IMR-90 (cell line): ENCODE data around the gene C1orf159. TPM values are rescaled to one million over a fixed set of nuclear protein-coding genes. Genes with fewer than 3 reads are reported as not detected.

Experiments
- ATAC-seq: fragments of 200-7000 bp; cut with Tn5 transposase; 2 replicates; pipeline ENCODE4 v1.9.1; 2020; ENCODE audit warnings: low read depth, mild to moderate bottlenecking, moderate library complexity
- BruUV-seq: library from RNA; stranded (reverse); fragments of 400-500 nt; replicated peaks from 2 replicates; lab custom pipeline; 2021; lab: Mats Ljungman, UMichigan
- CTCF ChIA-PET: fragments of 300-600 bp; formaldehyde crosslinking; extraction: SDS; loops from one replicate; lab custom pipeline; 2021; ENCODE audit warnings: antibody characterized with exemption; lab: Yijun Ruan, JAX
- POLR2A ChIA-PET: fragments of 300-600 bp; sonication (Branson Sonifier 250); formaldehyde crosslinking; loops from one replicate; lab custom pipeline; 2022; ENCODE audit warnings: antibody characterized with exemption; ENCODE audit not compliant: unreplicated experiment; lab: Charles Lee
- DNase-seq: peaks from one replicate; pipeline ENCODE4 v3.0.0; 2013
- H2AFZ ChIP-seq: replicated peaks from 2 replicates; pipeline ENCODE3; 2013; ENCODE audit warnings: low read length, mild to moderate bottlenecking; ENCODE audit not compliant: poor library complexity
- H2AK5ac ChIP-seq: 2 replicates; pipeline ENCODE4 v1.6.1; 2013; ENCODE audit warnings: low read depth, low read length, inconsistent platforms
- H2AK9ac ChIP-seq: replicated peaks from 2 replicates; pipeline ENCODE3; 2013; ENCODE audit warnings: mild to moderate bottlenecking, low read depth, low read length, moderate library complexity; ENCODE audit not compliant: poor library complexity
- H2BK120ac ChIP-seq: 2 replicates; pipeline ENCODE4 v1.6.1; 2013; ENCODE audit warnings: low read depth, low read length, inconsistent platforms
- H2BK15ac ChIP-seq: 3 replicates; pipeline ENCODE4 v1.6.1; 2013; ENCODE audit warnings: low read depth, low read length, inconsistent platforms
- H2BK20ac ChIP-seq: 2 replicates; pipeline ENCODE4 v1.6.1; 2013; ENCODE audit warnings: low read depth, mild to moderate bottlenecking, inconsistent platforms, low read length, moderate library complexity
- H2BK5ac ChIP-seq: 2 replicates; pipeline ENCODE4 v1.6.1; 2013; ENCODE audit warnings: mild to moderate bottlenecking, low read depth, low read length, inconsistent platforms; ENCODE audit not compliant: poor library complexity, severe bottlenecking
- H3K14ac ChIP-seq: replicated peaks from 2 replicates; pipeline ENCODE4 v1.6.1; 2013; ENCODE audit warnings: low read depth, low read length, inconsistent platforms
- H3K18ac ChIP-seq: 2 replicates; pipeline ENCODE4 v1.6.1; 2013; ENCODE audit warnings: low read depth, low read length, control low read depth
- H3K23ac ChIP-seq: 2 replicates; pipeline ENCODE4 v1.6.1; 2013; ENCODE audit warnings: low read depth, low read length, inconsistent platforms
- H3K27ac ChIP-seq: 2 replicates; pipeline ENCODE4 v1.5.1; 2013; ENCODE audit warnings: mild to moderate bottlenecking, control low read depth, low read length; ENCODE audit not compliant: insufficient read depth
- H3K27me3 ChIP-seq: 2 replicates; pipeline ENCODE4 v1.6.1; 2013; ENCODE audit warnings: low read length; ENCODE audit not compliant: control insufficient read depth, insufficient read depth
- H3K36me3 ChIP-seq: 2 replicates; pipeline ENCODE4 v1.6.1; 2013; ENCODE audit warnings: low read length, mixed read lengths; ENCODE audit not compliant: control insufficient read depth, insufficient read depth
- H3K4ac ChIP-seq: 2 replicates; pipeline ENCODE4 v1.6.1; 2013; ENCODE audit warnings: low read depth, low read length, inconsistent platforms
- H3K4me1 ChIP-seq: 2 replicates; pipeline ENCODE4 v1.6.1; 2013; ENCODE audit warnings: low read length, mixed read lengths; ENCODE audit not compliant: control insufficient read depth, insufficient read depth
- H3K4me2 ChIP-seq: 2 replicates; pipeline ENCODE4 v1.6.1; 2013; ENCODE audit warnings: low read depth, mild to moderate bottlenecking, control low read depth, low read length, moderate library complexity
- H3K4me3 ChIP-seq: 2 replicates; pipeline ENCODE4 v1.5.1; 2013; ENCODE audit warnings: low read depth, mild to moderate bottlenecking, control low read depth, low read length, moderate library complexity; ENCODE audit not compliant: insufficient read depth
- H3K56ac ChIP-seq: 2 replicates; pipeline ENCODE4 v1.6.1; 2013; ENCODE audit warnings: low read length, inconsistent platforms; ENCODE audit not compliant: insufficient read depth; ENCODE audit errors: extremely low read depth
- H3K79me1 ChIP-seq, 2 experiments: 2 replicates each; pipeline ENCODE4 v1.6.1; 2013; ENCODE audit warnings: low read length in 2 of 2, inconsistent platforms in 1 of 2, low read depth in 1 of 2
- H3K9ac ChIP-seq: 2 replicates; pipeline ENCODE4 v1.6.1; 2013; ENCODE audit warnings: low read depth, low read length, control low read depth
- H3K9me1 ChIP-seq: 2 replicates; pipeline ENCODE4 v1.6.1; 2013; ENCODE audit warnings: low read length, inconsistent platforms; ENCODE audit not compliant: insufficient read depth
- H3K9me3 ChIP-seq: 2 replicates; pipeline ENCODE4 v1.6.1; 2013; ENCODE audit warnings: low read length; ENCODE audit not compliant: control insufficient read depth, insufficient read depth
- H4K20me1 ChIP-seq: 2 replicates; pipeline ENCODE4 v1.6.1; 2013; ENCODE audit warnings: low read length, inconsistent platforms; ENCODE audit not compliant: insufficient read depth
- H4K5ac ChIP-seq: 2 replicates; pipeline ENCODE4 v1.6.1; 2013; ENCODE audit warnings: mild to moderate bottlenecking, low read depth, low read length, control low read depth
- H4K8ac ChIP-seq, 2 experiments: 2 replicates each; pipeline ENCODE4 v1.6.1; 2013; ENCODE audit warnings: low read depth in 2 of 2, low read length in 2 of 2, control low read depth in 1 of 2, inconsistent platforms in 1 of 2
- H4K91ac ChIP-seq: 2 replicates; pipeline ENCODE4 v1.6.1; 2013; ENCODE audit warnings: low read depth, low read length, inconsistent platforms; ENCODE audit not compliant: insufficient read depth
- BHLHE40 ChIP-seq: fragments of 150-350 bp; IDR thresholded peaks from 2 replicates; pipeline ENCODE4 v1.6.1; 2016; ENCODE audit warnings: mild to moderate bottlenecking, low read depth, low read length
- CEBPB ChIP-seq: IDR thresholded peaks from 2 replicates; pipeline ENCODE4 v1.6.1; 2012; ENCODE audit warnings: low read depth, low read length, improper control_type of control experiment
- CHD1 ChIP-seq: IDR thresholded peaks from 2 replicates; pipeline ENCODE4 v1.6.1; 2012; ENCODE audit warnings: low read depth, low read length, improper control_type of control experiment
- FOS ChIP-seq: fragments of 150-350 bp; IDR thresholded peaks from 2 replicates; pipeline ENCODE4 v1.6.1; 2016; ENCODE audit warnings: low read depth, low read length
- MAFK ChIP-seq: IDR thresholded peaks from 2 replicates; pipeline ENCODE4 v1.6.1; 2012; ENCODE audit warnings: low read depth, low read length, improper control_type of control experiment
- MXI1 ChIP-seq: IDR thresholded peaks from 2 replicates; pipeline ENCODE4 v1.6.1; 2012; ENCODE audit warnings: low read depth, mild to moderate bottlenecking, low read length, moderate library complexity, borderline replicate concordance
- NFE2L2 ChIP-seq: fragments of 150-350 bp; IDR thresholded peaks from 2 replicates; pipeline ENCODE4 v1.6.1; 2016; ENCODE audit warnings: low read depth, mild to moderate bottlenecking, low read length
- POLR2A ChIP-seq: IDR thresholded peaks from 2 replicates; pipeline ENCODE4 v1.6.1; 2012; ENCODE audit warnings: mild to moderate bottlenecking, low read depth, low read length
- RAD21 ChIP-seq: IDR thresholded peaks from 2 replicates; pipeline ENCODE4 v1.6.1; 2012; ENCODE audit warnings: low read length, improper control_type of control experiment
- RCOR1 ChIP-seq: IDR thresholded peaks from 2 replicates; pipeline ENCODE4 v1.6.1; 2012; ENCODE audit warnings: mild to moderate bottlenecking, low read length, improper control_type of control experiment; ENCODE audit not compliant: insufficient replicate concordance
- RFX5 ChIP-seq: IDR thresholded peaks from 2 replicates; pipeline ENCODE4 v1.8.0; 2012; ENCODE audit warnings: low read depth, mild to moderate bottlenecking, low read length, moderate library complexity
- SMC3 ChIP-seq: fragments of 150-350 bp; IDR thresholded peaks from 2 replicates; pipeline ENCODE4 v1.6.1; 2016; ENCODE audit warnings: low read depth, mild to moderate bottlenecking, antibody characterized with exemption, low read length, moderate library complexity
- WGBS, 2 experiments: methylation state at CpG; one replicate each; pipeline versions ENCODE4 v1.1.5 to v1.1.7; 2013; ENCODE audit warnings: missing lambda C conversion rate in 2 of 2; ENCODE audit not compliant: insufficient read length in 1 of 2; ENCODE audit errors: extremely low coverage in 2 of 2; 5-methylcytosine and 5-hydroxymethylcytosine counted together
- dilution Hi-C: fragments of 300-500 bp; cut with HindIII; formaldehyde crosslinking; loops from one replicate; pipeline ENCODE4 v1.14.3; 2018; ENCODE audit warnings: low sequenced_read_pairs; ENCODE audit not compliant: unreplicated experiment
- in situ Hi-C: fragments of 300-500 bp; cut with MboI; formaldehyde crosslinking; loops from 3 replicates; pipeline ENCODE4 v1.14.3; 2019; ENCODE audit warnings: low sequenced_read_pairs, inconsistent platforms, mixed read lengths
- intact Hi-C: fragments of 100-400 bp; cut with micrococcal nuclease; formaldehyde crosslinking; loops from 2 replicates; pipeline ENCODE4 v1.10.0; 2022
- polyA plus RNA-seq, 3 experiments: library from polyadenylated mRNA; depleted of rRNA; stranded (reverse); fragments of >200 nt; gene quantifications; 2 replicates each; pipeline ENCODE4 v1.2.3, GENCODE V29; 2012; ENCODE audit warnings: low replicate concordance in 1 of 3
- total RNA-seq: library from RNA; depleted of rRNA; stranded (reverse); fragments of >200 nt; gene quantifications from 2 replicates; pipeline ENCODE4 v1.2.3, GENCODE V29; 2012
- TF ChIP-seq, protein P1 (sequence below): conservative IDR thresholded peaks from 2 replicates; pipeline ENCODE4 v1.5.1; 2012; ENCODE audit warnings: mild to moderate bottlenecking, low read depth, low read length, improper control_type of control experiment
- TF ChIP-seq, protein P2 (sequence below): fragments of 150-350 bp; IDR thresholded peaks from 2 replicates; pipeline ENCODE4 v1.6.1; 2017; ENCODE audit warnings: mild to moderate bottlenecking, antibody characterized with exemption, low read length, low read depth
- TF ChIP-seq, protein P3 (sequence below): fragments of 150-350 bp; IDR thresholded peaks from 2 replicates; pipeline ENCODE4 v1.6.1; 2016; ENCODE audit warnings: low read depth, mild to moderate bottlenecking, low read length, moderate library complexity, borderline replicate concordance

C1orf159 gene
- total and polyA plus RNA-seq, 2 of the 4 experiments (the other 2 are of a cell fraction): 2.9 to 12.6 TPM

DNA sequence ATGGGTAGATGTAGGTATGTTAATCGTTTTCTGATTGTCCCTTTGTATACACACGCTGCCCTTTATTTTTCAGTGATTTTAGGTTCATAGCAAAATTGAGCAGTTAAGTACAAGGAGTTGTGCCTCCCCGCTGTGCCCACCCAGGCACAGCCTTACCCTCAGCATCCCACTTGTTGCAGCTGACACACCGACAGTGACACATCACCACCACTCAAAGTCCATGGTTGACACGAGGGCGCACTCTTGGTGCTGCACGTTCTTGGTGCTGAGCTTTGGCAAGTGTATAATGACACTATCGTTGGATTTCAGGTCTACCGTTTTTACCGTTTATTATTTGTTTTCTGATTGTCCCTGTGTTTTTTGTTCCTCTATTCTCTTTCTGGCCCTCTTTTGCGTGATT lies 15.6 kb downstream of the C1orf159 start:
- Histone ChIP-seq H3K23ac (no peak overlapping the region), H3K4ac (no peak overlapping the region), H2AK5ac (no peak overlapping the region), H3K36me3 (peaks cover 2% of the 10 kb centered on the region; the same call in 1 of the 2 replicates), H2BK5ac (no peak overlapping the region), H4K20me1 (peaks cover 3% of the 10 kb centered on the region; the same call in 1 of the 2 replicates), H4K5ac (no peak overlapping the region), H2BK20ac (no peak overlapping the region), H4K8ac (no peak overlapping the region), H2BK15ac (no peak overlapping the region), H2BK120ac (no peak overlapping the region), H3K4me3 (no peak overlapping the region), H3K9ac (no peak overlapping the region), H4K91ac (no peak overlapping the region), H3K56ac (no peak overlapping the region), H3K14ac (no peak overlapping the region), H3K4me2 (no peak overlapping the region), H3K9me1 (no peaks in the 10 kb centered on the region), H3K18ac (no peak overlapping the region), H3K27me3 (no peaks in the 10 kb centered on the region), H3K27ac (no peak overlapping the region), H3K4me1 (no peaks in the 10 kb centered on the region), H2AK9ac (no peak overlapping the region), H3K79me1 (peaks cover 0 to 15% of the 10 kb centered on the region in 2 experiments; a peak in 1 of 4 replicates), H3K9me3 (peaks cover 5% of the 10 kb centered on the region), H2AFZ (peak overlapping the region; percentile 8)
- CTCF ChIA-PET: no interaction called here
- TSS peak; percentile 8 for BruUV-seq
- 98% methylated on average over 7 of the region's 11 CpGs; no CpG with 5 or more reads in 1 of the 2 experiments for WGBS, 2 experiments
- POLR2A ChIA-PET: no interaction called here
- intact Hi-C loops: no loop called here
- dilution Hi-C loops: no loop called here
- ATAC-seq (no peak), DNase-seq (no peak)
- in situ Hi-C loops: no loop called here
- TF ChIP-seq RFX5 (no peak), MAFK (no peak), RCOR1 (no peak), SMC3 (no peak), POLR2A (no peak), NFE2L2 (no peak), CHD1 (no peak), MXI1 (no peak), CEBPB (no peak), RAD21 (no peak), FOS (no peak), BHLHE40 (no peak)
- TF ChIP-seq, protein P1, sequence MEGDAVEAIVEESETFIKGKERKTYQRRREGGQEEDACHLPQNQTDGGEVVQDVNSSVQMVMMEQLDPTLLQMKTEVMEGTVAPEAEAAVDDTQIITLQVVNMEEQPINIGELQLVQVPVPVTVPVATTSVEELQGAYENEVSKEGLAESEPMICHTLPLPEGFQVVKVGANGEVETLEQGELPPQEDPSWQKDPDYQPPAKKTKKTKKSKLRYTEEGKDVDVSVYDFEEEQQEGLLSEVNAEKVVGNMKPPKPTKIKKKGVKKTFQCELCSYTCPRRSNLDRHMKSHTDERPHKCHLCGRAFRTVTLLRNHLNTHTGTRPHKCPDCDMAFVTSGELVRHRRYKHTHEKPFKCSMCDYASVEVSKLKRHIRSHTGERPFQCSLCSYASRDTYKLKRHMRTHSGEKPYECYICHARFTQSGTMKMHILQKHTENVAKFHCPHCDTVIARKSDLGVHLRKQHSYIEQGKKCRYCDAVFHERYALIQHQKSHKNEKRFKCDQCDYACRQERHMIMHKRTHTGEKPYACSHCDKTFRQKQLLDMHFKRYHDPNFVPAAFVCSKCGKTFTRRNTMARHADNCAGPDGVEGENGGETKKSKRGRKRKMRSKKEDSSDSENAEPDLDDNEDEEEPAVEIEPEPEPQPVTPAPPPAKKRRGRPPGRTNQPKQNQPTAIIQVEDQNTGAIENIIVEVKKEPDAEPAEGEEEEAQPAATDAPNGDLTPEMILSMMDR: no peak
- TF ChIP-seq, protein P2, sequence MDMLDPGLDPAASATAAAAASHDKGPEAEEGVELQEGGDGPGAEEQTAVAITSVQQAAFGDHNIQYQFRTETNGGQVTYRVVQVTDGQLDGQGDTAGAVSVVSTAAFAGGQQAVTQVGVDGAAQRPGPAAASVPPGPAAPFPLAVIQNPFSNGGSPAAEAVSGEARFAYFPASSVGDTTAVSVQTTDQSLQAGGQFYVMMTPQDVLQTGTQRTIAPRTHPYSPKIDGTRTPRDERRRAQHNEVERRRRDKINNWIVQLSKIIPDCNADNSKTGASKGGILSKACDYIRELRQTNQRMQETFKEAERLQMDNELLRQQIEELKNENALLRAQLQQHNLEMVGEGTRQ: no peak
- TF ChIP-seq, protein P3, sequence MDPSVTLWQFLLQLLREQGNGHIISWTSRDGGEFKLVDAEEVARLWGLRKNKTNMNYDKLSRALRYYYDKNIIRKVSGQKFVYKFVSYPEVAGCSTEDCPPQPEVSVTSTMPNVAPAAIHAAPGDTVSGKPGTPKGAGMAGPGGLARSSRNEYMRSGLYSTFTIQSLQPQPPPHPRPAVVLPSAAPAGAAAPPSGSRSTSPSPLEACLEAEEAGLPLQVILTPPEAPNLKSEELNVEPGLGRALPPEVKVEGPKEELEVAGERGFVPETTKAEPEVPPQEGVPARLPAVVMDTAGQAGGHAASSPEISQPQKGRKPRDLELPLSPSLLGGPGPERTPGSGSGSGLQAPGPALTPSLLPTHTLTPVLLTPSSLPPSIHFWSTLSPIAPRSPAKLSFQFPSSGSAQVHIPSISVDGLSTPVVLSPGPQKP: no peak
